SK-N-SH (cell line): ENCODE data around the gene SLC6A11. TPM values are rescaled to one million over a fixed set of nuclear protein-coding genes. Genes with fewer than 3 reads are reported as not detected.

Experiments used
- CTCF ChIA-PET: fragments of 300-600, 350-600 bp; formaldehyde crosslinking; extraction: SDS; loops from one replicate; lab custom pipeline; 2021; lab: Yijun Ruan, JAX
- POLR2A ChIA-PET: fragments of 350-600 bp; sonication (Branson Sonifier 250); formaldehyde crosslinking; extraction: SDS; loops from one replicate; lab custom pipeline; 2020; ENCODE audit warnings: antibody characterized with exemption, inconsistent platforms; lab: Yijun Ruan, JAX
- DNase-seq: peaks from one replicate; pipeline ENCODE4 v3.0.0; 2012
- H2AFZ ChIP-seq: fragments of 200-600 bp; sonication (generic); 2 replicates; pipeline ENCODE4 v1.8.1; 2016; ENCODE audit warnings: antibody characterized with exemption, mild to moderate bottlenecking, low read depth
- H3F3A ChIP-seq: fragments of 200-600 bp; sonication (generic); replicated peaks from 2 replicates; pipeline ENCODE3; 2016; ENCODE audit warnings: antibody characterized with exemption, mild to moderate bottlenecking; ENCODE audit not compliant: insufficient read depth
- H3K27ac ChIP-seq, 2 experiments: fragments of 200-500 bp in 1 of 2; fragments of 200-600 bp in 1 of 2; sonication (Bioruptor generic) in 1 of 2; sonication (generic), shearing (Covaris generic) in 1 of 2; 2 replicates each; pipeline versions ENCODE4 v1.5.1 to v1.6.1; 2014 to 2016; ENCODE audit warnings: low read depth in 2 of 2, inconsistent platforms in 1 of 2, low read length in 1 of 2, mild to moderate bottlenecking in 1 of 2, mixed read lengths in 1 of 2
- H3K27me3 ChIP-seq: fragments of 200-600 bp; sonication (generic), shearing (Covaris generic); 2 replicates; pipeline ENCODE4 v1.6.1; 2016; ENCODE audit warnings: mixed run types; ENCODE audit not compliant: insufficient read depth
- H3K36me3 ChIP-seq, 2 experiments: fragments of 200-500 bp in 1 of 2; fragments of 200-600 bp in 1 of 2; sonication (Bioruptor generic) in 1 of 2; sonication (generic) in 1 of 2; replicated peaks in 1 of 2; 2 replicates each; pipeline versions ENCODE3 to v1.5.1; 2014 to 2016; ENCODE audit warnings: low read length in 1 of 2, mild to moderate bottlenecking in 1 of 2; ENCODE audit not compliant: insufficient read depth in 2 of 2, control insufficient read depth in 1 of 2
- H3K4me1 ChIP-seq, 2 experiments: fragments of 200-500 bp in 1 of 2; fragments of 200-600 bp in 1 of 2; sonication (Bioruptor generic) in 1 of 2; sonication (generic), shearing (Covaris generic) in 1 of 2; 2 replicates each; pipeline versions ENCODE4 v1.5.1 to v1.6.1; 2014 to 2016; ENCODE audit warnings: low read depth in 1 of 2, low read length in 1 of 2, mixed run types in 1 of 2; ENCODE audit not compliant: insufficient read depth in 2 of 2, control insufficient read depth in 1 of 2
- H3K4me2 ChIP-seq: fragments of 200-600 bp; sonication (generic), shearing (Covaris generic); 2 replicates; pipeline ENCODE4 v1.6.1; 2017; ENCODE audit warnings: mixed run types
- H3K4me3 ChIP-seq, 2 experiments: fragments of 200-500 bp in 1 of 2; fragments of 200-600 bp in 1 of 2; sonication (Bioruptor generic) in 1 of 2; sonication (generic), shearing (Covaris generic) in 1 of 2; 2 replicates each; pipeline versions ENCODE4 v1.5.1 to v1.8.1; 2014 to 2016; ENCODE audit warnings: low read depth in 2 of 2, inconsistent platforms in 1 of 2, low read length in 1 of 2, mild to moderate bottlenecking in 1 of 2, mixed read lengths in 1 of 2, moderate library complexity in 1 of 2
- H3K79me2 ChIP-seq: fragments of 200-600 bp; sonication (generic); 2 replicates; pipeline ENCODE4 v1.8.1; 2017; ENCODE audit warnings: mild to moderate bottlenecking; ENCODE audit not compliant: insufficient read depth
- H3K9ac ChIP-seq: fragments of 200-600 bp; sonication (generic); 2 replicates; pipeline ENCODE4 v1.6.1; 2017; ENCODE audit warnings: mixed run types
- H3K9me2 ChIP-seq: fragments of 200-600 bp; sonication (generic); 2 replicates; pipeline ENCODE4 v1.6.1; 2017; ENCODE audit warnings: mixed run types
- H3K9me3 ChIP-seq: fragments of 200-600 bp; sonication (generic); 2 replicates; pipeline ENCODE4 v1.6.1; 2017; ENCODE audit warnings: mixed run types, mild to moderate bottlenecking, moderate library complexity
- H4K20me1 ChIP-seq: fragments of 200-600 bp; sonication (generic); 2 replicates; pipeline ENCODE4 v1.6.1; 2017; ENCODE audit warnings: mild to moderate bottlenecking, mixed run types; ENCODE audit not compliant: insufficient read depth
- CHD2 ChIP-seq: fragments of 150-350 bp; IDR thresholded peaks from 2 replicates; pipeline ENCODE4 v1.6.1; 2018; ENCODE audit warnings: low read length; ENCODE audit not compliant: partially characterized antibody
- EP300 ChIP-seq, 2 experiments: IDR thresholded peaks; 2 replicates each; pipeline versions ENCODE4 v1.4.0 to v1.6.1; 2012; ENCODE audit warnings: borderline replicate concordance in 1 of 2, low read depth in 1 of 2, low read length in 1 of 2
- EZH2phosphoT487 ChIP-seq: fragments of 200-600 bp; sonication (generic); IDR thresholded peaks from 2 replicates; pipeline ENCODE4 v1.6.1; 2017; ENCODE audit warnings: low read depth, mixed run types, mild to moderate bottlenecking, antibody characterized with exemption, moderate library complexity, borderline replicate concordance
- FOSL2 ChIP-seq: IDR thresholded peaks from 2 replicates; pipeline ENCODE4 v1.4.0; 2012; ENCODE audit warnings: low read depth, mild to moderate bottlenecking, moderate library complexity, borderline replicate concordance
- FOXJ3 ChIP-seq: sonication (generic); formaldehyde crosslinking; IDR thresholded peaks from 2 replicates; pipeline ENCODE4 v1.5.1; 2020; ENCODE audit warnings: mild to moderate bottlenecking, missing genetic modification reagents
- GABPA ChIP-seq: IDR thresholded peaks from 2 replicates; pipeline ENCODE4 v1.4.0; 2012; ENCODE audit warnings: low read depth, mild to moderate bottlenecking
- MAX ChIP-seq: IDR thresholded peaks from 2 replicates; pipeline ENCODE4 v1.4.0; 2012; ENCODE audit warnings: low read depth
- MXI1 ChIP-seq: IDR thresholded peaks from 2 replicates; pipeline ENCODE4 v1.6.1; 2012; ENCODE audit warnings: mild to moderate bottlenecking, low read depth, low read length, improper control_type of control experiment
- NRF1 ChIP-seq: IDR thresholded peaks from 2 replicates; pipeline ENCODE4 v1.6.1; 2012; ENCODE audit warnings: low read depth, mild to moderate bottlenecking, low read length
- POLR2AphosphoS5 ChIP-seq: IDR thresholded peaks from 2 replicates; pipeline ENCODE4 v1.6.1; 2012; ENCODE audit warnings: low read depth, low read length
- RFX5 ChIP-seq: IDR thresholded peaks from 2 replicates; pipeline ENCODE4 v1.6.1; 2012; ENCODE audit warnings: mild to moderate bottlenecking, improper control_type of control experiment, low read length
- USF2 ChIP-seq: fragments of 150-350 bp; IDR thresholded peaks from 2 replicates; pipeline ENCODE4 v1.6.1; 2017; ENCODE audit warnings: antibody characterized with exemption, low read length, low read depth, borderline replicate concordance
- ZBTB33 ChIP-seq: IDR thresholded peaks from 2 replicates; pipeline ENCODE4 v1.4.0; 2012; ENCODE audit warnings: low read depth, borderline replicate concordance
- WGBS: methylation state at CpG from one replicate; pipeline ENCODE4 v1.1.6; 2017; ENCODE audit warnings: low lambda C conversion rate; 5-methylcytosine and 5-hydroxymethylcytosine counted together
- polyA plus RNA-seq, 3 experiments: library from polyadenylated mRNA; depleted of rRNA; stranded (reverse); fragments of >200 nt; gene quantifications; 2 replicates each; pipeline ENCODE4 v1.2.3, GENCODE V29; 2012

Gene SLC6A11
- polyA plus RNA-seq, 1 of the 3 experiments (the other 2 are of a cell fraction) = 0.03 TPM

GRCh38 chr3:10888518-10889090 lies 72.6 kb downstream of the SLC6A11 start:
- TF ChIP-seq USF2 (no peak), POLR2AphosphoS5 (no peak), MXI1 (no peak), GABPA (no peak), FOSL2 (no peak), NRF1 (no peak), CHD2 (no peak), FOXJ3 (no peak), RFX5 (no peak), ZBTB33 (no peak), EP300 (IDR thresholded peaks at IDR 0.05; ENCODE audit: borderline replicate concordance in 1 of 2, low read depth in 1 of 2, low read length in 1 of 2) (no peak), EZH2phosphoT487 (no peak), MAX (no peak)
- TF ChIP-seq, all 33 proteins: peak for 0
- no peak for DNase-seq
- ChIA-PET CTCF (interaction anchor here (0.8 to 0.9 kb wide), 2 partner anchors 130 to 172 kb away, joined by 3 to 5 read pairs; no protein-coding TSS in a partner anchor), POLR2A (no interaction called here)
- Histone ChIP-seq H3K9ac (no peak overlapping the region), H2AFZ (no peak overlapping the region), H3K4me1 (no peaks in the 10 kb centered on the region), H3K9me2 (no peaks in the 10 kb centered on the region), H4K20me1 (no peaks in the 10 kb centered on the region), H3K4me3 (no peak overlapping the region), H3K27ac (no peak overlapping the region), H3K4me2 (no peak overlapping the region), H3K9me3 (no peaks in the 10 kb centered on the region), H3K27me3 (no peaks in the 10 kb centered on the region), H3K79me2 (no peaks in the 10 kb centered on the region), H3F3A (no peaks in the 10 kb centered on the region), H3K36me3 (no peaks in the 10 kb centered on the region)
- WGBS = 21% methylated on average over 3 of the region's 3 CpGs
